Endodermal cell (in vitro differentiated cells): ENCODE results near the gene FAM181A. TPM values are rescaled to one million over a fixed set of nuclear protein-coding genes. Genes with fewer than 3 reads are reported as not detected.

Experiments
- DNase-seq: peaks from one replicate; pipeline ENCODE4 v3.0.0-alpha.2; 2017
- H3K27ac ChIP-seq: 2 replicates; pipeline ENCODE4 v1.5.1; 2013; ENCODE audit warnings: mild to moderate bottlenecking, low read depth, low read length, moderate library complexity
- H3K27me3 ChIP-seq: 2 replicates; pipeline ENCODE4 v1.6.1; 2013; ENCODE audit warnings: mild to moderate bottlenecking, low read length, moderate library complexity; ENCODE audit not compliant: insufficient read depth, control insufficient read depth, poor library complexity, severe bottlenecking
- H3K36me3 ChIP-seq: 2 replicates; pipeline ENCODE4 v1.7.0; 2013; ENCODE audit warnings: mild to moderate bottlenecking, low read length, moderate library complexity; ENCODE audit not compliant: control insufficient read depth, insufficient read depth
- H3K4me1 ChIP-seq: one replicate; pipeline ENCODE4 v1.7.0; 2013; ENCODE audit warnings: low read length; ENCODE audit not compliant: control insufficient read depth, insufficient read depth
- H3K4me3 ChIP-seq: 2 replicates; pipeline ENCODE4 v1.5.1; 2013; ENCODE audit warnings: mild to moderate bottlenecking, low read length, moderate library complexity
- H3K9ac ChIP-seq: 2 replicates; pipeline ENCODE4 v1.6.1; 2013; ENCODE audit warnings: mild to moderate bottlenecking, low read length, moderate library complexity; ENCODE audit not compliant: poor library complexity, severe bottlenecking; ENCODE audit errors: extremely low read depth
- H3K9me3 ChIP-seq: 2 replicates; pipeline ENCODE4 v1.6.1; 2013; ENCODE audit warnings: mild to moderate bottlenecking, low read length, moderate library complexity; ENCODE audit not compliant: control insufficient read depth
- H3K27ac Mint-ChIP-seq: 2 replicates; pipeline ENCODE4 v1.8.0; 2020; ENCODE audit warnings: mixed read lengths
- H3K27me3 Mint-ChIP-seq: 2 replicates; pipeline ENCODE4 v1.8.0; 2021; ENCODE audit warnings: mild to moderate bottlenecking, mixed read lengths; ENCODE audit not compliant: insufficient read depth
- H3K36me3 Mint-ChIP-seq: 2 replicates; pipeline ENCODE4 v1.8.0; 2020; ENCODE audit warnings: low read depth, mixed read lengths
- H3K4me1 Mint-ChIP-seq: 2 replicates; pipeline ENCODE4 v1.8.0; 2020; ENCODE audit warnings: mixed read lengths
- H3K4me3 Mint-ChIP-seq: 2 replicates; pipeline ENCODE4 v1.8.0; 2020; ENCODE audit warnings: mild to moderate bottlenecking, moderate library complexity, mixed read lengths
- H3K9me3 Mint-ChIP-seq: 2 replicates; pipeline ENCODE4 v1.8.0; 2020; ENCODE audit warnings: mild to moderate bottlenecking, mixed read lengths
- CTCF ChIP-seq: fragments of 200-600 bp; sonication (generic); conservative IDR thresholded peaks from 2 replicates; pipeline ENCODE4 v1.5.0; 2021; ENCODE audit warnings: antibody characterized with exemption, mild to moderate bottlenecking
- WGBS, 2 experiments: methylation state at CpG; one replicate each; pipeline versions ENCODE4 v1.1.5 to v1.1.7; 2013; ENCODE audit warnings: missing lambda C conversion rate in 2 of 2, mixed read lengths in 1 of 2; ENCODE audit not compliant: insufficient coverage in 1 of 2, insufficient read length in 1 of 2; 5-methylcytosine and 5-hydroxymethylcytosine counted together
- total RNA-seq, 2 donors: library from RNA; stranded (reverse); fragmentation: NEBNext Ultra II Directional in 1 of 2; extraction: Animal tissue kit (Norgen Biotek cat#: 25700) in 1 of 2; gene quantifications; 2 replicates in 1 of 2; 3 replicates in 1 of 2; pipeline ENCODE4 v1.2.1, GENCODE V29; 2021

The FAM181A gene
- total RNA-seq, 2 donors from 2014 or later = not detected

GRCh38 chr14:93954900-93955849 is 28.0 kb downstream of the FAM181A start:
- Mint-ChIP-seq H3K9me3 (no peaks in the 10 kb centered on the region), H3K27me3 (peaks cover 16% of the 10 kb centered on the region), H3K4me1 (peaks cover 21% of the 10 kb centered on the region), H3K36me3 (no peaks in the 10 kb centered on the region), H3K27ac (no peak overlapping the region), H3K4me3 (no peak overlapping the region)
- no peaks in the 10 kb centered on the region for H3K9me3 ChIP-seq
- TF ChIP-seq CTCF = no peak
- no peak overlapping the region for H3K27ac ChIP-seq
- H3K4me1 ChIP-seq = no peaks in the 10 kb centered on the region
- 91 to 95% methylated on average over 8 to 19 of the region's 19 CpGs for WGBS, 2 experiments
- H3K4me3 ChIP-seq = no peak overlapping the region
- no peak for DNase-seq
- no peaks in the 10 kb centered on the region for H3K36me3 ChIP-seq
- H3K27me3 ChIP-seq = no peaks in the 10 kb centered on the region
- H3K9ac ChIP-seq = no peak overlapping the region

- Mint-ChIP-seq H3K36me3 (no peaks in the 10 kb centered on the region), H3K27ac (no peak overlapping the region), H3K9me3 (no peaks in the 10 kb centered on the region), H3K4me1 (peaks cover 21% of the 10 kb centered on the region), H3K27me3 (peaks cover 16% of the 10 kb centered on the region), H3K4me3 (no peak overlapping the region)
- no peaks in the 10 kb centered on the region for H3K27me3 ChIP-seq
- no peaks in the 10 kb centered on the region for H3K4me1 ChIP-seq
- H3K4me3 ChIP-seq = no peak overlapping the region
- H3K36me3 ChIP-seq = no peaks in the 10 kb centered on the region
- H3K27ac ChIP-seq = no peak overlapping the region
- no peaks in the 10 kb centered on the region for H3K9me3 ChIP-seq
- DNase-seq = no peak
- no peak for TF ChIP-seq CTCF
- no peak overlapping the region for H3K9ac ChIP-seq
- WGBS, 2 experiments = 67 to 75% methylated on average over 1 to 8 of the region's 8 CpGs
Observed at GRCh38 chr14:93955850-93956481, 28.8 kb downstream of the FAM181A start.

GRCh38 chr14:93956514-93957332 is 29.6 kb downstream of the FAM181A start:
- Histone ChIP-seq H3K27ac (no peak overlapping the region), H3K4me3 (no peak overlapping the region), H3K4me1 (no peaks in the 10 kb centered on the region), H3K9ac (no peak overlapping the region), H3K36me3 (no peaks in the 10 kb centered on the region), H3K27me3 (no peaks in the 10 kb centered on the region), H3K9me3 (no peaks in the 10 kb centered on the region)
- no peak for TF ChIP-seq CTCF
- 85 to 91% methylated on average over 6 to 14 of the region's 14 CpGs for WGBS, 2 experiments
- Mint-ChIP-seq H3K36me3 (no peaks in the 10 kb centered on the region), H3K9me3 (no peaks in the 10 kb centered on the region), H3K4me1 (peaks cover 21% of the 10 kb centered on the region), H3K4me3 (no peak overlapping the region), H3K27me3 (peaks cover 16% of the 10 kb centered on the region), H3K27ac (no peak overlapping the region)
- no peak for DNase-seq
